Heart right ventricle (tissue), 16 donors: ENCODE results near the gene PMVK. TPM values are rescaled to one million over a fixed set of nuclear protein-coding genes. Genes with fewer than 3 reads are reported as not detected.
A peak's percentile ranks its signal among the peaks of the same experiment; 100 is the strongest.

Experiments used
- ATAC-seq, 8 donors: fragments of 200-7000 bp; cut with Tn5 transposase; one replicate each; pipeline ENCODE4 v1.9.1; 2020; ENCODE audit warnings: mild to moderate bottlenecking in 8 of 8, moderate library complexity in 8 of 8, moderate number of reproducible peaks in 1 of 8
- DNase-seq, 2 donors: peaks; one replicate each; pipeline ENCODE4 v3.0.0-alpha.2; 2020
- H3K27ac ChIP-seq, 10 donors: fragments of 200-600 bp; sonication (generic) in 2 of 10; one replicate each; pipeline versions ENCODE4 v1.5.0 to v1.8.0; 2020 to 2022; ENCODE audit warnings: mild to moderate bottlenecking in 3 of 10
- H3K27me3 ChIP-seq, 7 donors: fragments of 200-600 bp; one replicate each; pipeline ENCODE4 v1.8.0; 2021 to 2022; ENCODE audit warnings: mild to moderate bottlenecking in 2 of 7
- H3K36me3 ChIP-seq, 9 donors: fragments of 200-600 bp; sonication (generic) in 1 of 9; one replicate each; pipeline versions ENCODE4 v1.5.0 to v1.8.0; 2020 to 2022; ENCODE audit warnings: mild to moderate bottlenecking in 2 of 9
- H3K4me1 ChIP-seq, 9 donors: fragments of 200-600 bp; sonication (generic) in 1 of 9; one replicate each; pipeline versions ENCODE4 v1.5.0 to v1.8.0; 2020 to 2022; ENCODE audit warnings: mild to moderate bottlenecking in 4 of 9
- H3K4me3 ChIP-seq, 10 donors: fragments of 200-600 bp; sonication (generic) in 2 of 10; one replicate each; pipeline versions ENCODE4 v1.5.0 to v1.8.0; 2020 to 2022; ENCODE audit warnings: mild to moderate bottlenecking in 7 of 10, moderate library complexity in 2 of 10
- H3K9me3 ChIP-seq, 11 donors: fragments of 200-600 bp in 10 of 11; sonication (generic) in 2 of 11; one replicate each; pipeline versions ENCODE4 v1.5.0 to v1.8.0; 2013 to 2022; ENCODE audit warnings: mild to moderate bottlenecking in 2 of 11, control low read depth in 1 of 11, moderate library complexity in 1 of 11
- CTCF ChIP-seq, 9 donors: fragments of 200-600 bp; sonication (generic) in 2 of 9; IDR thresholded peaks; one replicate each; pipeline versions ENCODE4 v1.5.0 to v1.8.0; 2021 to 2022; ENCODE audit warnings: antibody characterized with exemption in 9 of 9, mild to moderate bottlenecking in 5 of 9, moderate library complexity in 1 of 9
- WGBS, 2 donors: extraction: QIAGEN DNeasy Blood & Tissue Kit; methylation state at CpG; one replicate each; pipeline ENCODE4 v1.1.7; 2013; ENCODE audit warnings: inconsistent platforms in 1 of 2; 5-methylcytosine and 5-hydroxymethylcytosine counted together
- intact Hi-C, 10 donors: fragments of 100-400 bp; cut with DNase I; formaldehyde crosslinking; loops; one replicate each; pipeline versions ENCODE4 v1.11.1 to v1.14.2; 2022
- polyA plus RNA-seq, 2 donors: library from polyadenylated mRNA; stranded (reverse); fragments of 200-250 nt; gene quantifications; one replicate each; pipeline ENCODE4 v1.2.3, GENCODE V29; 2013
- total RNA-seq, 10 donors: library from RNA; stranded (reverse); fragmentation: NEBNext Ultra II Directional in 3 of 10; extraction: Animal tissue kit (Norgen Biotek cat#: 25700) in 3 of 10; gene quantifications; one replicate each; pipeline versions ENCODE4 v1.2.1 to v1.2.4, GENCODE V29; 2021 to 2023
- donor health status: Arrhythmogenic right ventricular cardiomyopathy.
- donor health status: ischemic (EF 13 %, LVEDD 7.1; RV severe dilation, severe dysfunction).
- donor health status: healthy with polysubstance abuse.
- donor health status: DM: no; HTN: yes; CAD: no.
- donor health status: DM: no; HTN: no; CAD: no.
- donor health status: ischemic (EF 25% LVEDD 6.9; RV normal size, moderate dysfunction).
- donor health status: ischemic (EF 25% LVEDD 5.7; RV mildly dilated, moderate dysfunction).
- donor health status: healthy.
- donor health status: DM: yes; HTN: yes; CAD: no.
- donor health status: Ischemic cardiomyopathy.
- donor health status: ischemic (EF 35%, LVEDD 5.7; RV mildly dilated, moderate dysfunction).
- donor health status: nonischemic (EF 11% LVEDD 7.7; RV severe dilation, severe dysfunction).
- donor health status: DM: yes; HTN: yes; CAD: no.
- donor health status: PGD.
- donor health status: ischemic (EF 29% LVEDD 5.4; RV normal size, mild dysfunction).
- donor health status: nonischemic (EF 23%, LVEDD 6.1; RV moderate dilation, normal function).

Gene PMVK
- total and polyA plus RNA-seq, 12 donors, result 29.9 to 66.4 (median 40.5) TPM

- ATAC-seq, result peak in 2 of 8 donors; percentile 22 to 28
- Histone ChIP-seq H3K4me3 (no peak overlapping the region), H3K27ac (no peak overlapping the region), H3K4me1 (peaks cover 2 to 25% (median 14%) of the 10 kb centered on the region in 9 donors), H3K9me3 (no peaks in the 10 kb centered on the region), H3K36me3 (no peaks in the 10 kb centered on the region), H3K27me3 (no peaks in the 10 kb centered on the region)
- DNase-seq, result no peak
- 52 to 57% methylated on average over 5 of the region's 5 CpGs for WGBS, 2 donors
- intact Hi-C loops, result loop anchor here in 1 of 10 donors (10.0 kb wide), 1 partner anchor 432 kb away; no protein-coding TSS in a partner anchor
- TF ChIP-seq CTCF (IDR thresholded peaks at IDR 0.05), result no peak
These were observed 50.1 kb downstream of the PMVK start for GRCh38 chr1:154886281-154887015.

DNA sequence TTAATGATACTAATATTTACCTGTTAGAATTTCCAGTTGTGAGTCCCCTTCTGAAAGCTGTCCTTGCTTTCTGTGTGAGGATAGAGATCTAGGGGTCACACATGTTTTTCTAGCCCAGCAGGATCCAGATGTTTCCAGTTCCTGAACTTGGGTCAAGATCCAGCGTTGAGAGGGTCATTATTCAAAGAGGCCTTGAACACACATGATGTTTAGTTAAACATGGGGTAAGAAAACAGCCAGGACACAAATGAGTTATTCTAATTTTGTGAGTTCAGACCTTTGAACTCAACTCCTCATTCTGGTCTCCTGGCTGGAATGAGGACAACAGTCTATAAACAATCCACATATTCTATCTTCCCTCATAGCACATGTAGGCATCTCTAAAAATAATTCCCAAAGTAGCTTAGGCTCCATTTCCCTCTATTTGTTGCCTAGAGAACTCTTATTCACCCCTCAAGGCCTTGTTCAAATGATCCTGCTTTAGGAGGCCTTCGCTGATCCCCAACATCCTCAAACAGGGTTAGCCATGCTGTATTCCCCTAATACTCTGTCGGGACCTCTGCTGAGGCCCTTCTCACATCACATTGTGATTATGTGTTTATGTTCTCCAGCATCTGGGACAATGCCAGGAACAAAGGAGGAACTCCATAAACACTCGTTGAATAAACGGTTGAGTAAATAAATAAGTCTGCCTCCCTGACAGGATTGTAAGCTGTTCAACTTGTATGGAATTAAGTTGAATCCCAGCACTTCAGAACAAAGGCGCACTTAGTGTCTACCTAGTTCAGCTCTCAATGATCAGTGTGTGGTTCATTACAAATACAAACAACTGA lies 51.4 kb downstream of the PMVK start:
- H3K27ac ChIP-seq, result no peak overlapping the region

DNA sequence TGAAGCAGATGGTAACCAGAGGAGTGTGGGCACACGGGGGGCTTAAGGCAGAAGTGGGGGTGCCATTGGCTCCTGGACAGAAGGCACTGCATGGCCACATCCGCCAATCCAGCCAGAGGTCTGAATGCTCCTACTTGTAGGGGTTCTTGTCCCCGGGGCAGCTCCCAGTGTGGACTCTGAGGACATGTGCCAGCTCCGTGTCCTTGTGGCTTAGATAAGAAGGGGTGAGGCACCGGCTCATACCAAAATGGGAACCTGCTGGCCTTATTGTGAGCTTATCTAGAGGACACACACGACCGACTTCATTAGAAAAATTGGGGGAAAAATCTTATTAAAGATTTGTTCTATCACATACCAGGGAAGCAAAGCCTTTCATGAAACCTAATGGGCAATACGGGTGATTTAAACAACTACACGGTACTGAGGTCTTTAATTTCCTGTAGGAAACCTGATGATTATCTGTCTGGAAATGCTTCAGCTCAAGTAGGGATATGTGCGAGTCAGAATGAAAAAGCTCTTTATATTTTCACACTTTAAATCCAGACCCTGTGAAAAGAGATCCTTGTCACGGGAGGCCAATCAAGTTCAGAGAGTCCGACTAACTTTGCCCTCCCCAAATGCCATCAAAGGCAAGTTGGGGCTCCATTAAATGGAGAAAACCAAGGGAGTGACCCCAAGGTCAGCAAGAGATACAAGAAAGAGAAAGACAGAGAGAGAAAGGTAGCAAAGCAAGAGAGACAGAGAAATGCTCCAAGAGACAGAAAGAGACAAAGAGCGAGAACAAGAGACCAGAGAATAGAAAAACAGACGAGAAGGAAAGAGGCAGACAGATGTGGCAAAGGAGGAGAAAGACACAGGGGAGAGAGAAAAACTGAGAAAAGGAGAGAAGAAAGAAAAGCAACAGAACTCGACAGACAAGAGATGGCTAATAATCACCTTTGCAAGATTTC lies 52.3 kb downstream of the PMVK start:
- no peaks in the 10 kb centered on the region for H3K9me3 ChIP-seq
- H3K36me3 ChIP-seq, result no peaks in the 10 kb centered on the region
- H3K27me3 ChIP-seq, result no peaks in the 10 kb centered on the region
- peaks cover 2 to 25% (median 14%) of the 10 kb centered on the region in 9 donors for H3K4me1 ChIP-seq
- H3K4me3 ChIP-seq, result no peak overlapping the region
- 49 to 55% methylated on average over 15 of the region's 15 CpGs for WGBS, 2 donors
- no peak for DNase-seq
- no peak for TF ChIP-seq CTCF (IDR thresholded peaks at IDR 0.05)
- no peak overlapping the region for H3K27ac ChIP-seq
- intact Hi-C loops, result loop anchor here in 3 of 10 donors (5.0 to 10.0 kb wide), 3 partner anchors 217 to 429 kb away; no protein-coding TSS in a partner anchor
- peak in 4 of 8 donors; percentile 39 to 68 (median 64) for ATAC-seq

More for the DNA sequence above, 51.4 kb downstream of the PMVK start:
- no peak for TF ChIP-seq CTCF (IDR thresholded peaks at IDR 0.05)
- intact Hi-C loops, result loop anchor here in 3 of 10 donors (5.0 to 10.0 kb wide), 3 partner anchors 218 to 430 kb away; no protein-coding TSS in a partner anchor
- 58 to 70% methylated on average over 6 of the region's 6 CpGs for WGBS, 2 donors
- H3K4me3 ChIP-seq, result no peak overlapping the region
- ATAC-seq, result peak in 3 of 8 donors; percentile 45 to 47 (median 46)
- no peaks in the 10 kb centered on the region for H3K27me3 ChIP-seq
- no peaks in the 10 kb centered on the region for H3K36me3 ChIP-seq
- no peaks in the 10 kb centered on the region for H3K9me3 ChIP-seq
- no peak for DNase-seq
- H3K4me1 ChIP-seq, result peaks cover 2 to 25% (median 14%) of the 10 kb centered on the region in 9 donors
